ENCODE measurements around the gene KCNA5. TPM values are rescaled to one million over a fixed set of nuclear protein-coding genes. Genes with fewer than 3 reads are reported as not detected.

The KCNA5 gene
- total and polyA plus RNA-seq, 11 donors = 0.84 to 4.4 (median 2.3) TPM

GRCh38 chr12:5022025-5022424 lies 21.7 kb upstream of the KCNA5 start:
- no peak overlapping the region for H3K4me3 ChIP-seq
- ATAC-seq (no peak), DNase-seq (no peak)
- intact Hi-C loops (cut with DNase I) = loop anchor here in 9 of 10 donors (1.0 to 10.0 kb wide), 6 partner anchors 61 to 1023 kb away; no protein-coding TSS in a partner anchor
- no peaks in the 10 kb centered on the region for H3K36me3 ChIP-seq
- no peak overlapping the region for H3K27ac ChIP-seq
- H3K4me1 ChIP-seq = peaks cover 0 to 19% (median 0%) of the 10 kb centered on the region in 12 donors
- TF ChIP-seq, protein P1, sequence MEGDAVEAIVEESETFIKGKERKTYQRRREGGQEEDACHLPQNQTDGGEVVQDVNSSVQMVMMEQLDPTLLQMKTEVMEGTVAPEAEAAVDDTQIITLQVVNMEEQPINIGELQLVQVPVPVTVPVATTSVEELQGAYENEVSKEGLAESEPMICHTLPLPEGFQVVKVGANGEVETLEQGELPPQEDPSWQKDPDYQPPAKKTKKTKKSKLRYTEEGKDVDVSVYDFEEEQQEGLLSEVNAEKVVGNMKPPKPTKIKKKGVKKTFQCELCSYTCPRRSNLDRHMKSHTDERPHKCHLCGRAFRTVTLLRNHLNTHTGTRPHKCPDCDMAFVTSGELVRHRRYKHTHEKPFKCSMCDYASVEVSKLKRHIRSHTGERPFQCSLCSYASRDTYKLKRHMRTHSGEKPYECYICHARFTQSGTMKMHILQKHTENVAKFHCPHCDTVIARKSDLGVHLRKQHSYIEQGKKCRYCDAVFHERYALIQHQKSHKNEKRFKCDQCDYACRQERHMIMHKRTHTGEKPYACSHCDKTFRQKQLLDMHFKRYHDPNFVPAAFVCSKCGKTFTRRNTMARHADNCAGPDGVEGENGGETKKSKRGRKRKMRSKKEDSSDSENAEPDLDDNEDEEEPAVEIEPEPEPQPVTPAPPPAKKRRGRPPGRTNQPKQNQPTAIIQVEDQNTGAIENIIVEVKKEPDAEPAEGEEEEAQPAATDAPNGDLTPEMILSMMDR (IDR thresholded peaks at IDR 0.05) = no peak
- no peak for TF ChIP-seq POLR2A (IDR thresholded peaks at IDR 0.05)
- no peaks in the 10 kb centered on the region for H3K9me3 ChIP-seq
- WGBS, 4 donors = 79 to 88% (median 84%) methylated on average over 4 of the region's 4 CpGs
- H3K27me3 ChIP-seq = peaks cover 0 to 6% (median 0%) of the 10 kb centered on the region in 9 donors

DNA sequence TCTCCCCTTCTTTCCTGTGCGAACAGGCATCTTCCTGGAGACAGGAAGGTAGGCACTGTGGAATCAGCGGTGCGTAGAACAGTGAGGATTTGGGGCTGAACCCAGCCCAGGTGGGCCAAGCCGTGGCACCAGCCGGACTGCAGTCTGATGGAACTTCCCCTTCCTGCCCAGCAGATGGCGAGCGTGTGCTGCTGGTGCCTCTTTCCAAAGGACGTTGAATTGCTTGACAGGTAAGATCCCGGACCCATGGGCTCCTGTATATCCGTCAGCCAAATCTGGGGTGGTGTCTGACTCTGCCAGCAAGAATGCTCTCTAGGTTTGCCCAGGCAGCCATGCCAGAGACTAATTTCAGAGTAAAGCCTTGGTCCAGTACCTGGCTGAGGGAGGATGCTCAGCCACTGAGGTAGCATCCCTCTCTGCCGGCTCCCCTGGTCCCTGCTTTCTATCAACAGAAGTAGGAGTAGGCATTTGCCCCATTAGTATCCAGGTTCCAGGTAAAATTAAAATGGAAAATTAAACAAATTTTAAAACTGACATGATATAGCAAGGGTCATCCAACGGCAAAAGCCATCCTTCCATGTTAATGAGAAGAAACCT lies 21.1 kb upstream of the KCNA5 start:
- Histone ChIP-seq H3K9me3 (no peaks in the 10 kb centered on the region), H3K4me1 (peaks cover 0 to 24% (median 0%) of the 10 kb centered on the region in 12 donors), H3K4me3 (no peak overlapping the region), H3K27ac (no peak overlapping the region), H3K27me3 (peaks cover 0 to 6% (median 0%) of the 10 kb centered on the region in 9 donors), H3K36me3 (no peaks in the 10 kb centered on the region)
- 18 to 62% (median 21%) methylated on average over 3 to 12 of the region's 12 CpGs for WGBS, 4 donors
- no peak for TF ChIP-seq POLR2A (IDR thresholded peaks at IDR 0.05)
- TF ChIP-seq, protein P1 (IDR thresholded peaks at IDR 0.05) = peak; percentile 87 to 98 (median 92)
- peak; percentile 29 to 71 (median 44) for ATAC-seq
- intact Hi-C loops (cut with DNase I) = loop anchor here (1.0 to 10.0 kb wide), 6 partner anchors 61 to 1022 kb away; no protein-coding TSS in a partner anchor
- DNase-seq = peak in 4 of 5 donors; percentile 32 to 45 (median 43)

GRCh38 chr12:5023842-5024241 lies 19.8 kb upstream of the KCNA5 start:
- ATAC-seq (no peak), DNase-seq (no peak)
- 90 to 98% (median 93%) methylated on average over 6 of the region's 6 CpGs for WGBS, 4 donors
- Histone ChIP-seq H3K9me3 (no peaks in the 10 kb centered on the region), H3K27me3 (peaks cover 0 to 6% (median 0%) of the 10 kb centered on the region in 9 donors), H3K27ac (no peak overlapping the region), H3K36me3 (no peaks in the 10 kb centered on the region), H3K4me3 (no peak overlapping the region), H3K4me1 (peaks cover 0 to 24% (median 0%) of the 10 kb centered on the region in 12 donors)
- intact Hi-C loops (cut with DNase I) = loop anchor here in 6 of 10 donors (1.0 to 10.0 kb wide), 4 partner anchors 60 to 1021 kb away; no protein-coding TSS in a partner anchor
- TF ChIP-seq POLR2A (IDR thresholded peaks at IDR 0.05) = no peak
- TF ChIP-seq, protein P1 (IDR thresholded peaks at IDR 0.05) = no peak

- Histone ChIP-seq H3K27me3 (peaks cover 0 to 4% (median 0%) of the 10 kb centered on the region in 9 donors), H3K4me1 (peaks cover 0 to 24% (median 3%) of the 10 kb centered on the region in 12 donors), H3K4me3 (no peak overlapping the region), H3K27ac (peak overlapping the region in 5 of 12 donors; percentile 3 to 67 (median 36)), H3K36me3 (no peaks in the 10 kb centered on the region), H3K9me3 (no peaks in the 10 kb centered on the region)
- ATAC-seq (peak in 2 of 4 donors; percentile 62 to 71), DNase-seq (no peak)
- no peak for TF ChIP-seq POLR2A (IDR thresholded peaks at IDR 0.05)
- TF ChIP-seq, protein P1 (IDR thresholded peaks at IDR 0.05) = no peak
- 56 to 71% (median 65%) methylated on average over 4 of the region's 4 CpGs for WGBS, 4 donors
- intact Hi-C loops (cut with DNase I) = loop anchor here in 4 of 10 donors (1.0 to 10.0 kb wide), 3 partner anchors 58 to 1018 kb away; no protein-coding TSS in a partner anchor
These were observed 17.2 kb upstream of the KCNA5 start for GRCh38 chr12:5026342-5026938.

Measured in heart left ventricle (tissue), 16 donors.